ENCODE data around the gene ARPC5L.
"Not testable (repeated sequence)": the region's sequence is repeated elsewhere in the genome, so short reads cannot be mapped to it uniquely, and the experiment has no call there.

ARPC5L gene

DNA sequence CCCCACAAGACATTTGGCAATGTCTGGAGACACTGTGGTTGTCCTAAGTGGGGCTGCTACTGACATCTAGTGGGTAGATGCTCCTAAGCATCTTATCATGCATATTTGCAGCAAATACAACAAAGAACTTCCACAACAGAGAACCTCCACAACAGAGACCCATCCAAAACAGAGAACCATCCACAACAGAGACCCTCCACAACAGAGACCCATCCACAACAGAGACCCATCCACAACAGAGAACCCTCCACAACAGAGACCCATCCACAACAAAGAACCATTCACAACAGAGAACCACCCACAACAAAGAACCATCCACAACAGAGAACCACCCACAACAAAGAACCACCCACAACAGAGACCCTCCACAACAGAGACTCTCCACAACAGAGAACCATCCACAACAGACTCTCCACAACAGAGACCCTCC lies 32.8 kb downstream of the ARPC5L start:
- no peak for DNase-seq

DNA sequence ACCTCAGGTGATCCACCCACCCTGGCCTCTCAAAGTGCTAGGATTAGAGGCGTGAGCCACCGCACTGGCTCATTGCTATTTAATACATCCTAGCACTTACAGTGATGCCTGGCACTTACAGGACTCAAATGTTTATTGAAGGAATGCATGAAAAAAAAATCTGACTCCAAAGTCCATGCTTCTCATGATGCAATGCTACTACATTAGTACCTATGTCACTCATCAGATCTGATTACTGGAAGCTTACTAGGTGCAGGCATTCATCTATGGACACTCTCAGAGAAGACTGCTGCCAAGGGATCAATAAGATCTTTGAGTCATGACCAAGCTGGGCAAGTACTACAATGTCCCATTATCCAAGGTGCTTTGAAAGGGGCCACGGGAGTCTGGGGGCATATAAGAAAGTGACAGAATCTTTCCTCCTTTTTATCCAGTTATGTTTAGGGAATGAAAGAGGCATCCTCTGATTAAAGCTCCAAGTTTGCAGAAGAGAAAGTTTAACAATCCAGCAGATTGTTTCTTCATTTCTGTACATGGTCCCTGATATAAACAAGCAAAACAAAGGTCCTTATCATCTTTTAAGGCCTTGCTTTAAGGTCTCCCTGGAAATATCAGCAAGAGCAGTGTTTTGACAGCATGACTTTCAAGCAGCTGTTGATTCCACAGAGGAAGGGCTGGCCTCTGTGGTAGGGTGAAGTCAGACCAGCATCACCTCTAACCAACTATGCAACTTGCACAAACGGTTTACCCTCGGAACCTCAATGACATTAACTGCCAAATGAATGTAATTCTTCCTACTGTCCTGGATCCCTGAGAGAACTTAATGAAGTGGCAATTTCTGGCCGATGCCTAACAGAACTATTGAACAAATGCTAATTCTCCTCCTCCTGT lies 35.9 kb downstream of the ARPC5L start:
- DNase-seq = no peak

DNA sequence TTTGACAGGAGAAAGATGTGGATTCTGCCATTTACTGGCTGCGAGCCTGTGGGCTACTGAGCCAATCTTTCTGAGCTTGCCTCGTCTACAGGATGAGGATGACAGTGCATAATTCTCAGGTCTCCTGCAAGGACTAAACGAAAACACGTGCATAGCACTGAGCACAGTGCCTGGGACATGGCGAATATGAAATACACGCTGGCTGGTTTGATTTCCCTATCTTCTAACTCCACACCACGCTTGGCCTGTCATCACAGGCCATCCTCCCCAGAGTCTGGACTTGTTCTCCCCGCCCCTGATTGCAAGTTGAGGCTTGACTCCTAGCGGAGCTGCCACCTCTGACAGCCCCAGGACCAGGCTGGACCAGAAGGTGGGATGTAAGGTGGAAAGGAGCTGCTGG lies 37.9 kb downstream of the ARPC5L start:
- no peak for DNase-seq

DNA sequence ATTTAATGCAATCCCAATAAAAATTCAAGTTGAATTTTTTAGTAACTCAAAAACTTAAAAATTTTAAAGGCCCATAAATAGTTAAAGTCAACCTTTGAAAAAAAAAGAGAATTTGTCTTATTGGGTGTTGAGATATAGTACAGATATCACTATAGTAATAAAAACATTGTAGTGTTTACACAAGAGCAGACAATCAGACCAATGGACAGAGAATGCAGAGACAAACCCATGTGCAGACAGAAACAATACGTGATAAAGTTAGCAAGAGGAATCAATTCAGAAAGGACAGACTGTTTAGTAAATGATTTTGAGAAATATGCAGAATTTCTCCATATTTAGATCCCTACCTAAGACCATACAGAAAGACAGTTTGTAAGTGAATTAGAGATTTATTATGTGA lies 45.0 kb downstream of the ARPC5L start:
- DNase-seq = no peak

DNA sequence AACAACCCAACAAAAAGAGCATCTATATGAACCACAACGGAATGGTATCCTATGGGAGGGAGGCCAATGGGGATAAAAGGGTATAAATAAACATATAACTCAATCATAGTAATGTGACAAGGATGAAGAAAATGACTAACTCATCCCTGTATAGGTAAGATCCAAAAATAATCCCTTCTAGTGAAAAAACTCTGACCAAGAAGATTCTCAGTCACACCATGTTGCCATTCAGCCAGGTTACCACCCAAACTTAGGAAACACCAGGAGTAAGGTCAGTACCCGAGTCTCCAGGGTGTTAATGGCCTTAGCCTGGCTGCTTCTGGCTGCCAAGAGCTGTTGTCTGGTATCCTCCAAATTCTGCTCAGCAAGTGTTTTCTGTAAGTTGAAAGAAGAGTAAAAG lies 46.2 kb downstream of the ARPC5L start:
- no peak for DNase-seq

DNA sequence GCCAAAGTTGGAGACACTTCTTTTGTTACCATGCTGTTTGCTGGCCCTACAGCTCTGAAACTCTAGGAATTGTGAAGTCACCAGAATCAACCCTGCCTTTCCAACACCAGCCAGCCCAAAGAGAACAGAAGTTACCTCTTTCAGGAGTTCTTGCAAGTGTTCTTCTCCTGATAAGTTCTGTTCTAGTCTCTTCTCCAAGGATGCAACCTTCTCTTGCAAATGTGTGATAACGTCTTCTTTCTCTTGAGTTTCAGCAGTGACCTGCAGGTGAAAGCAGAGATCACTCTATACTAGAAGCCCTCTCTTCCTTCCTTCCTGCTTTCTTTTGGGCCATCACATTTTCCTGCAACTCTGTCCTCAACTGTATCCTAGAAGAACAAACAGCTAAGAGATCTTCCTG lies 49.8 kb downstream of the ARPC5L start:
- no peak for DNase-seq

DNA sequence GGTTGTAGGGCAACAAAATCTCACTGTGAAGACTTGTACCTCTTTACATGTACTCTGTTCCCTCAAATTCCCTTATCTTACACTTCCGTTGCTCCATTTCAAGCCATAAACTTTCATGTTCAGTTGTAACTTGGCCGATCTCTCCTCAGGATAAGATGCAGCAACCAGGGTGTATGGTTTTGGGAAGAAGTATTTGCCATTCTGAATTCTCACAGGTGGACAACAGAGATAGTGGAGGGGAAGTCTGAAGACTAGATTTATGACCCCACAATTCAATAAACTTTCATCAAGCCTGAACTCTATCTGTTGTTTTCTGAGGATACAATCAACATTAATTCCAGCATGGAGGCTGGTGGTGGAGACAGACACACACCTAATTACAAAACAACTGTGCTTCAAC lies 51.4 kb downstream of the ARPC5L start:
- DNase-seq = no peak

DNA sequence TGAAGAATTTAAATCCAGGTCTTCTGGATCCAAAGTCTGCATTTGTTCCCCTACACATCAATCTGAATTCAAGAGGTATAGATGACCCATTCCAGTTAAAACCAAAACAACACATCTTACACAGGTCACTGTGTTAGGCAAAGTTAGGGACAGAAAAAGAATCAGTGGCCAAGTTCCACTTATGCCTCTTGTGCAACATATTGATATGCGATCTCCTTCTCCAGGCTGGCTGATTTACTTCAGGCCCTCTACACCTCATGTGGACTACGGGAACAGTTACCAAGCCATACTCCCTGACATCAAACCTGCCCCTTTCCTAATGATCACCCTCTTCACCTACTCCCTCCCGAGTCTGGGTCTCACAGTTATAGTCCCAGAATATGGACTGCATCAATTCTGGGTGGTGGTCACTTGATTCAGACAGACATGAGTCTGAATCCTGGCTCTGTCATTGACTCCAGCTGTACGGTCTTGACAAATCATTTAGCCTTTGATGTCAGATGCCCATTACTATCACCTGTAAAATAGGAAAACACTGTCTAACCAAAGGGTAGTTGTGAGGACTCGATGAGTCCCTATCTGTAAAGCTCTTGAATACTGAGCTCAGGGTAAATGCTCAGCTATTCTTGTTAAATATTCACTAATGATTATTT lies 52.9 kb downstream of the ARPC5L start:
- no peak for DNase-seq

DNA sequence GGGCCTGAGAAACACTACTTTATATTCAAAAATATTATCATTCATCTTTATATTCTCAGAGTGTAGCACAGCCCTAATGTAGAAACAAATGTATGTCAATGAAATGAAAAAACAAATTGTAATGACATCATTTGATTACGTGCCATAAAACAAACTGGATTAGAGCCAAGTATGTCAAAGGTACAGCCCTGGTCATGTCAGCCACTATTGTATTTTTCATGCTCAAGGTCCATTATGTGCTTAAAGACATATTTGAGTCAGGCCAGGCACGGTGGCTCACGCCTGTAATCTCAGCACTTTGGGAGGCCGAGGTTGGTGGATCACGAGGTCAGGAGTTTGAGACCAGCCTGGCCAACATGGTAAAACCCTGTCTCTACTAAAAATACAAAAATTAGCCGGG lies 58.5 kb downstream of the ARPC5L start:
- not testable (repeated sequence) for DNase-seq

All from DMS 273 treated with DMSO at 0.1 percent for 48 hours (cell line).